Left kidney (tissue), 2 donors: ENCODE data around the gene STK10. TPM values are rescaled to one million over a fixed set of nuclear protein-coding genes. Genes with fewer than 3 reads are reported as not detected.
"Not testable (repeated sequence)": the region's sequence is repeated elsewhere in the genome, so short reads cannot be mapped to it uniquely, and the experiment has no call there.

ENCODE experiments used
- DNase-seq: peaks from one replicate; pipeline ENCODE4 v3.0.0-alpha.2; 2013
- polyA plus RNA-seq: library from polyadenylated mRNA; unstranded; fragments of 120-200 nt; gene quantifications from one replicate; pipeline ENCODE4 v1.2.1, GENCODE V29; 2013; ENCODE audit not compliant: insufficient read length

The STK10 gene
- polyA plus RNA-seq, 1 donor = 16.5 TPM

- no peak for DNase-seq
Observed at GRCh38 chr5:172054611-172055153, 133.3 kb downstream of the STK10 start.

GRCh38 chr5:172052450-172053236, 135.4 kb downstream of the STK10 start:
- no peak for DNase-seq

- no peak for DNase-seq
Observed at GRCh38 chr5:172051643-172052339, 136.2 kb downstream of the STK10 start.

GRCh38 chr5:172050080-172050479, 137.9 kb downstream of the STK10 start:
- DNase-seq = no peak

GRCh38 chr5:172049226-172049796, 138.7 kb downstream of the STK10 start:
- DNase-seq = no peak

GRCh38 chr5:172048539-172049101, 139.4 kb downstream of the STK10 start:
- DNase-seq = no peak

- DNase-seq = no peak
Observed at GRCh38 chr5:172048170-172048422, 139.9 kb downstream of the STK10 start.

- no peak for DNase-seq
Observed at GRCh38 chr5:172046593-172046992, 141.4 kb downstream of the STK10 start.

GRCh38 chr5:172045315-172045632, 142.8 kb downstream of the STK10 start:
- no peak for DNase-seq

- no peak for DNase-seq
Observed at GRCh38 chr5:172044631-172045314, 143.3 kb downstream of the STK10 start.

- no peak for DNase-seq
Observed at GRCh38 chr5:172043865-172044264, 144.2 kb downstream of the STK10 start.

- no peak for DNase-seq
Observed at GRCh38 chr5:172042183-172042582, 145.8 kb downstream of the STK10 start.

- DNase-seq = no peak
Observed at GRCh38 chr5:172038167-172038566, 149.9 kb downstream of the STK10 start.

- no peak for DNase-seq
Observed at GRCh38 chr5:172035049-172035448, 153.0 kb downstream of the STK10 start.

GRCh38 chr5:172031894-172032461, 156.0 kb downstream of the STK10 start:
- no peak for DNase-seq

- no peak for DNase-seq
Observed at GRCh38 chr5:172029876-172030275, 158.1 kb downstream of the STK10 start.

GRCh38 chr5:172028167-172028566, 159.9 kb downstream of the STK10 start:
- DNase-seq = no peak

- not testable (repeated sequence) for DNase-seq
Observed at GRCh38 chr5:172020110-172020786, 167.8 kb downstream of the STK10 start.

- no peak for DNase-seq
Observed at GRCh38 chr5:172015346-172015745, 172.7 kb downstream of the STK10 start.

GRCh38 chr5:172010278-172010677, 177.7 kb downstream of the STK10 start:
- no peak for DNase-seq

- DNase-seq = no peak
Observed at GRCh38 chr5:172009536-172010270, 178.3 kb downstream of the STK10 start.
